ENCODE results near the gene PSMC3IP.

GRCh38 chr17:42591411-42591810, 13.9 kb upstream of the PSMC3IP start:
- TF ChIP-seq POLR2AphosphoS5 (IDR thresholded peaks at IDR 0.05; ENCODE audit: low read depth) (no peak), CTCF (conservative IDR thresholded peaks at IDR 0.05; ENCODE audit: low read depth in 2 of 2) (no peak), EZH2 (IDR thresholded peaks at IDR 0.05; ENCODE audit: low read depth, unreplicated experiment) (no peak), ZNF331 (CRISPR knock-in tag; IDR thresholded peaks at IDR 0.05; ENCODE audit: low read depth) (no peak), CREB1 (CRISPR knock-in tag; IDR thresholded peaks at IDR 0.05; ENCODE audit: low read depth) (no peak), REST (IDR thresholded peaks at IDR 0.05; ENCODE audit: unreplicated experiment) (no peak), JUNB (IDR thresholded peaks at IDR 0.05; ENCODE audit: unreplicated experiment) (no peak), ETS1 (IDR thresholded peaks at IDR 0.05) (no peak), EZH2phosphoT487 (IDR thresholded peaks at IDR 0.05; ENCODE audit: unreplicated experiment) (no peak)
